OCI-LY7 (cell line): ENCODE results near the gene UBXN7. TPM values are rescaled to one million over a fixed set of nuclear protein-coding genes. Genes with fewer than 3 reads are reported as not detected.
"Not testable (repeated sequence)": the region's sequence is repeated elsewhere in the genome, so short reads cannot be mapped to it uniquely, and the experiment has no call there.

Experiments
- BruUV-seq: library from RNA; stranded (reverse); fragments of 400-500 nt; replicated peaks from 2 replicates; lab custom pipeline; 2021; lab: Mats Ljungman, UMichigan
- CTCF ChIA-PET: fragments of 300-600 bp; sonication (Branson Sonifier 250); formaldehyde crosslinking; loops from one replicate; lab custom pipeline; 2022; ENCODE audit warnings: antibody characterized with exemption; ENCODE audit not compliant: unreplicated experiment; lab: Charles Lee
- POLR2A ChIA-PET: fragments of 300-600 bp; sonication (Branson Sonifier 250); formaldehyde crosslinking; loops from one replicate; lab custom pipeline; 2022; ENCODE audit warnings: antibody characterized with exemption; lab: Charles Lee
- DNase-seq: peaks from one replicate; pipeline ENCODE4 v3.0.0-alpha.2; 2015; ENCODE audit warnings: low spot score
- H2AFZ ChIP-seq: fragments of 200-600 bp; sonication (generic), shearing (Covaris generic); 2 replicates; pipeline ENCODE4 v1.6.1; 2014; ENCODE audit warnings: mild to moderate bottlenecking, antibody characterized with exemption, low read length, moderate library complexity
- H3K27ac ChIP-seq: fragments of 200-600 bp; sonication (generic); 2 replicates; pipeline ENCODE4 v1.5.1; 2014; ENCODE audit warnings: mixed run types, low read depth, mild to moderate bottlenecking, moderate library complexity, low read length, inconsistent platforms; ENCODE audit not compliant: poor library complexity, severe bottlenecking
- H3K36me3 ChIP-seq: fragments of 200-600 bp; sonication (generic); 2 replicates; pipeline ENCODE4 v1.6.1; 2014; ENCODE audit warnings: mild to moderate bottlenecking, antibody characterized with exemption, low read length, moderate library complexity, mixed read lengths; ENCODE audit not compliant: insufficient read depth
- H3K4me1 ChIP-seq: fragments of 200-600 bp; sonication (generic); 2 replicates; pipeline ENCODE4 v1.5.1; 2014; ENCODE audit warnings: mild to moderate bottlenecking, low read length; ENCODE audit not compliant: insufficient read depth, poor library complexity, severe bottlenecking
- H3K4me2 ChIP-seq: fragments of 200-600 bp; sonication (generic); 2 replicates; pipeline ENCODE4 v1.6.1; 2014; ENCODE audit warnings: mild to moderate bottlenecking, low read length
- H3K4me3 ChIP-seq: fragments of 200-600 bp; sonication (generic); 2 replicates; pipeline ENCODE4 v1.5.1; 2014; ENCODE audit warnings: mild to moderate bottlenecking, low read depth, low read length; ENCODE audit not compliant: poor library complexity, severe bottlenecking
- H3K79me2 ChIP-seq: fragments of 200-600 bp; sonication (generic); 2 replicates; pipeline ENCODE4 v1.6.1; 2016; ENCODE audit warnings: low read depth, mild to moderate bottlenecking, low read length, moderate library complexity, mixed read lengths; ENCODE audit not compliant: insufficient read depth
- H3K9me2 ChIP-seq: fragments of 200-600 bp; sonication (generic); 2 replicates; pipeline ENCODE4 v1.6.1; 2016; ENCODE audit warnings: mild to moderate bottlenecking, low read length, mixed read lengths; ENCODE audit not compliant: insufficient read depth
- H3K9me3 ChIP-seq: fragments of 200-600 bp; sonication (generic); 2 replicates; pipeline ENCODE4 v1.6.1; 2014; ENCODE audit warnings: mild to moderate bottlenecking, mixed run types, low read length, mixed read lengths
- H4K20me1 ChIP-seq: fragments of 200-600 bp; sonication (generic); 2 replicates; pipeline ENCODE4 v1.6.1; 2014; ENCODE audit warnings: mild to moderate bottlenecking, antibody characterized with exemption, low read length, moderate library complexity, mixed read lengths; ENCODE audit not compliant: insufficient read depth
- EZH2phosphoT487 ChIP-seq: fragments of 200-600 bp; sonication (generic); IDR thresholded peaks from 2 replicates; pipeline ENCODE4 v1.6.1; 2018; ENCODE audit warnings: low read depth, borderline replicate concordance, mild to moderate bottlenecking, mixed run types, antibody characterized with exemption, low read length, moderate library complexity, mixed read lengths
- intact Hi-C: fragments of 100-400 bp; cut with micrococcal nuclease; formaldehyde crosslinking; loops from one replicate; pipeline ENCODE4 v1.10.0; 2022; ENCODE audit not compliant: unreplicated experiment
- total RNA-seq, 2 experiments: library from RNA; depleted of rRNA in 1 of 2; stranded (reverse); fragments of >200 nt in 1 of 2; shearing (Covaris generic) in 1 of 2; gene quantifications; 2 replicates each; pipeline ENCODE4 v1.2.3, GENCODE V29; 2014 to 2022
- TF ChIP-seq, protein P1 (sequence below): fragments of 200-600 bp; sonication (generic); conservative IDR thresholded peaks from 2 replicates; pipeline ENCODE4 v1.5.1; 2014; ENCODE audit warnings: mild to moderate bottlenecking, antibody characterized with exemption, low read length, moderate library complexity, mixed read lengths

UBXN7 gene
- total RNA-seq, 2 experiments from 2014 or later, result 12.7 to 73.4 TPM

DNA sequence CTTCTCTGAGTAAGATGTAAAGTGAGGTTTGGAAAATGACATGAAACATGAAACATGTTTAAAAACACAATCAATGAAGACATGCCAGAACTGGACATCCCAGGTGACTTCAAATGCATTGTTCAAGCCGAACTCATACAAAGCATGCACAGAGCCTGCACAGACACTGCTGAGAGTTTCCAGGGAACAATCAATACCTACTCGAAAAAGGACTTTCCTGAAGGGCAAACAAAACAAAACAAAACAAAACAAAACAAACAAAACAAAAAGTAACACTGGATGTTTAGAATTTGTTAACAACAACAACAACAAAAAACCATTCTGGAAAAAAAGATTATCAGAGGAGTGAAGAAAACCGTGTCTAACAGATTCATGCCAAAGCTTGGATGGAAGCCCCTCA lies 83.5 kb downstream of the UBXN7 start:
- Histone ChIP-seq H3K9me3 (no peaks in the 10 kb centered on the region), H3K4me3 (no peak overlapping the region), H3K4me2 (no peak overlapping the region), H3K36me3 (no peaks in the 10 kb centered on the region), H2AFZ (no peak overlapping the region), H3K9me2 (no peaks in the 10 kb centered on the region), H3K4me1 (peaks cover 7% of the 10 kb centered on the region), H4K20me1 (no peaks in the 10 kb centered on the region), H3K27ac (no peak overlapping the region), H3K79me2 (no peaks in the 10 kb centered on the region)
- intact Hi-C loops, result no loop called here
- no peak for DNase-seq
- TF ChIP-seq, protein P1, sequence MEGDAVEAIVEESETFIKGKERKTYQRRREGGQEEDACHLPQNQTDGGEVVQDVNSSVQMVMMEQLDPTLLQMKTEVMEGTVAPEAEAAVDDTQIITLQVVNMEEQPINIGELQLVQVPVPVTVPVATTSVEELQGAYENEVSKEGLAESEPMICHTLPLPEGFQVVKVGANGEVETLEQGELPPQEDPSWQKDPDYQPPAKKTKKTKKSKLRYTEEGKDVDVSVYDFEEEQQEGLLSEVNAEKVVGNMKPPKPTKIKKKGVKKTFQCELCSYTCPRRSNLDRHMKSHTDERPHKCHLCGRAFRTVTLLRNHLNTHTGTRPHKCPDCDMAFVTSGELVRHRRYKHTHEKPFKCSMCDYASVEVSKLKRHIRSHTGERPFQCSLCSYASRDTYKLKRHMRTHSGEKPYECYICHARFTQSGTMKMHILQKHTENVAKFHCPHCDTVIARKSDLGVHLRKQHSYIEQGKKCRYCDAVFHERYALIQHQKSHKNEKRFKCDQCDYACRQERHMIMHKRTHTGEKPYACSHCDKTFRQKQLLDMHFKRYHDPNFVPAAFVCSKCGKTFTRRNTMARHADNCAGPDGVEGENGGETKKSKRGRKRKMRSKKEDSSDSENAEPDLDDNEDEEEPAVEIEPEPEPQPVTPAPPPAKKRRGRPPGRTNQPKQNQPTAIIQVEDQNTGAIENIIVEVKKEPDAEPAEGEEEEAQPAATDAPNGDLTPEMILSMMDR, result no peak
- no peak for TF ChIP-seq EZH2phosphoT487
- ChIA-PET CTCF (no interaction called here), POLR2A (interaction anchor here (1.7 kb wide), 1 partner anchor 8 kb away, joined by 5 read pairs; no protein-coding TSS in a partner anchor)
- BruUV-seq, result no TSS peak

DNA sequence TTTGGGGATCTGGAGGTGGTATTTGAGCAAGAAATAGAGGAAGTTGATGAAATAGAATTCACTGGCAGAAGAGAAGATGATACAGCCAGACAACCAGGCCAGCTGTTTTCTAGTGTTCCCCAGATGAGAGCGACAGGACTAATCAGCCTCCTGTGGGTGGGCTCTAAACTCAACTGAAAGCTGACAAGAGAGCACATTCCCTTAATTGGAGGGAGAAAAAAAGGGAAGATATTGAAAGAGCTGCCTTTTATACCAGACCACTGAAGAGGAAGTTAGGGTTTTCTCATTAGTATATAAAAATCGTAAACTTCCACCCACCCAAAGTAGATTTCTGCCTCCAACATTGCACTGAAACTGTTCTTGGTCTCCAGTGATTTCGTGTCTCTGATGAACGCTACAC lies 87.6 kb downstream of the UBXN7 start:
- no peaks in the 10 kb centered on the region for H3K9me3 ChIP-seq
- H3K36me3 ChIP-seq, result no peaks in the 10 kb centered on the region
- TF ChIP-seq, protein P1, result no peak
- no peak for TF ChIP-seq EZH2phosphoT487
- H3K79me2 ChIP-seq, result no peaks in the 10 kb centered on the region
- no peak for DNase-seq
- H3K4me2 ChIP-seq, result peak overlapping the region; percentile 6; the same call in 1 of the 2 replicates
- ChIA-PET POLR2A (no interaction called here), CTCF (no interaction called here)
- H4K20me1 ChIP-seq, result no peaks in the 10 kb centered on the region
- intact Hi-C loops, result no loop called here
- H2AFZ ChIP-seq, result no peak overlapping the region
- no peaks in the 10 kb centered on the region for H3K9me2 ChIP-seq
- no peak overlapping the region for H3K4me3 ChIP-seq
- H3K4me1 ChIP-seq, result peaks cover 7% of the 10 kb centered on the region
- no peak overlapping the region for H3K27ac ChIP-seq
- BruUV-seq, result no TSS peak

DNA sequence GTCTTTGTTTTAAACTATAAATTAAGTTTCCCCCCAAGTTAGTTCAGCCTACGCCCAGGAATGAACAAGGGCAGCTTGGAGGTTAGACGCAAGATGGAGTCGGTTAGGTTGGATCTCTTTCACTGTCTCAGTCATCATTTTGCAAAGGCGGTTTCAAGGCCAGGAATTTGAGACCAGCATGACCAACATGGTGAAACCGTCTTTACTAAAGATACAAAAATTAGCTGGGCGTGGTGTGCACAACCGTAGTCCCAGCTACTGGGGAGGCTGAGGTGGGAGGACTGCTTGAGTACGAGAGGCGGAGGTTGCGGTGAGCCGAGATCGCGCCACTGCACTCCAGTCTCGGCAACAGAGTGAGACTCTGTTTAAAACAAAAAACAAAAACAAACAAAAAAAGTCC lies 88.3 kb downstream of the UBXN7 start:
- H3K4me1 ChIP-seq, H3K79me2 ChIP-seq, H2AFZ ChIP-seq, H3K9me2 ChIP-seq, H3K9me3 ChIP-seq, intact Hi-C loops, H3K36me3 ChIP-seq, POLR2A ChIA-PET, DNase-seq, H3K27ac ChIP-seq, CTCF ChIA-PET, H4K20me1 ChIP-seq, H3K4me2 ChIP-seq, H3K4me3 ChIP-seq, BruUV-seq: not testable (repeated sequence)
